GM06990 (cell line): ENCODE measurements around the gene PRIMA1.

Experiments
- DNase-seq: peaks from one replicate; pipeline ENCODE4 v3.0.0-alpha.2; 2011; ENCODE audit not compliant: insufficient read length; ENCODE audit errors: extremely low read depth
- H3K27me3 ChIP-seq: replicated peaks from 2 replicates; pipeline ENCODE4 v1.6.0; 2011; ENCODE audit warnings: low read length; ENCODE audit not compliant: control insufficient read depth, insufficient read depth
- H3K36me3 ChIP-seq: 2 replicates; pipeline ENCODE4 v1.5.1; 2011; ENCODE audit warnings: low read length; ENCODE audit not compliant: control insufficient read depth, insufficient read depth
- H3K4me3 ChIP-seq: replicated peaks from 2 replicates; pipeline ENCODE4 v1.5.1; 2011; ENCODE audit warnings: low read depth, mild to moderate bottlenecking, control low read depth, low read length
- TF ChIP-seq, protein P1 (sequence below): IDR thresholded peaks from 2 replicates; pipeline ENCODE4 v1.5.1; 2011; ENCODE audit warnings: low read length, control low read depth, mild to moderate bottlenecking, inconsistent platforms; ENCODE audit not compliant: insufficient read depth, poor library complexity, severe bottlenecking

PRIMA1 gene

DNA sequence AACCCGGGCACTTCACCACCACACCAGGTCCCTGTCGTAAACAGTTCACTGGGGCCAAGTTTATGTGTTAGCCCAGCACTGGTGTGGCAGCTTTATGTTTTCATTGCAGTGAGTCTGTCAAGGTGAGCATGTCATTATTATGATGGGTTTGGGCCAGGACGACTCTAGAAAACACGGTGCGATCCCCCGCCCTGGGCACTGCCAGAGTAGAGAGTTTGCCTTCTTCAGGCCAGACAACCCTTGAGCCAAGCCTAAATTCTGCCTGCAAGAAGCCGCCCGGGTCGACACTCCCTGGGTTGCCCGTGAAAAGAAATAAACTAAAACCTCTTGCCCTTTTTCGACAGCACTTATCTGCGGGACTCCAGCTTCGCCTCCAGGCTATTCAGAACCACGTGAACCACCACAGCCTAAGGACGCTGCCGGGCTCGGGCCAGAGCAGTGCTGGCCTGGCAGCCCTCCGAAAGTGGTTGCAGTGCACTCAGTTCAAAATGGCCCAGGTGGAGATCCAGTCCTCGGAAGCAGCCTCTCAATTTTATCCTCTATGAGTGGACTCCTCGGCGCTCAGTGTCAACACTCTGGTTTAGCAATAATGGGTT lies 81.8 kb downstream of the PRIMA1 start:
- no peak overlapping the region for H3K4me3 ChIP-seq
- no peaks in the 10 kb centered on the region for H3K36me3 ChIP-seq
- TF ChIP-seq, protein P1, sequence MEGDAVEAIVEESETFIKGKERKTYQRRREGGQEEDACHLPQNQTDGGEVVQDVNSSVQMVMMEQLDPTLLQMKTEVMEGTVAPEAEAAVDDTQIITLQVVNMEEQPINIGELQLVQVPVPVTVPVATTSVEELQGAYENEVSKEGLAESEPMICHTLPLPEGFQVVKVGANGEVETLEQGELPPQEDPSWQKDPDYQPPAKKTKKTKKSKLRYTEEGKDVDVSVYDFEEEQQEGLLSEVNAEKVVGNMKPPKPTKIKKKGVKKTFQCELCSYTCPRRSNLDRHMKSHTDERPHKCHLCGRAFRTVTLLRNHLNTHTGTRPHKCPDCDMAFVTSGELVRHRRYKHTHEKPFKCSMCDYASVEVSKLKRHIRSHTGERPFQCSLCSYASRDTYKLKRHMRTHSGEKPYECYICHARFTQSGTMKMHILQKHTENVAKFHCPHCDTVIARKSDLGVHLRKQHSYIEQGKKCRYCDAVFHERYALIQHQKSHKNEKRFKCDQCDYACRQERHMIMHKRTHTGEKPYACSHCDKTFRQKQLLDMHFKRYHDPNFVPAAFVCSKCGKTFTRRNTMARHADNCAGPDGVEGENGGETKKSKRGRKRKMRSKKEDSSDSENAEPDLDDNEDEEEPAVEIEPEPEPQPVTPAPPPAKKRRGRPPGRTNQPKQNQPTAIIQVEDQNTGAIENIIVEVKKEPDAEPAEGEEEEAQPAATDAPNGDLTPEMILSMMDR = no peak
- peaks cover 2% of the 10 kb centered on the region for H3K27me3 ChIP-seq
- DNase-seq = no peak

DNA sequence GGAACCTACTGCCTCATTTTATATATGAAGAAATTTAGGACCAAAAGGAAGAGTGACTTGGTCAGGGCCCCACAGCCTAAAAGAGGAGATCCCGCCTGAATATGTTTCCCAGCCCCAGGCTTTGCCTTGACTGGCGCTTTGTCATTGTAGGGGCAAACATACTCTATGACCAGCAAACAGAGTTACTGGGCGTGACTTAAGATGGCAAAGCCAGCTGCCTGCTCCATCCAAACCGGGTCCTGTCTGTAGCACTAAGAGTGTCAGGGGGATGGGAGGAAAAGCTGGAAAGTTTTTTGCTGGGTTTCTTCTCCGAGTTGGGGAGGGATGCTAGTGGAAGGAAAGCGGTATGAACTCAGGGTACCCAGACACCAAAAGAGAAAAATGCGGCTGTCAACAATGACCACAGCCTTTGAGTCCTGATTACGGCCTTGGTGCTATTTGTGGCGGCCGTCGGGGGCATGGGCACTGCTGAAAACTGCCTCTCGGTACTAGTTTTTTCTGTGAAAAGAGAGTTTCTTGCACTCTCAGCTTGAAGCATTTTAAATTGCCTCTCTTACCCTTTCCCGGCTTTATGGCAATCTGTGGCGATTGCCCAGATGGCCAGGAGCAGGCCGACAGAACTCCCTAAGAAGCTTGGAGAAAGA lies 82.7 kb downstream of the PRIMA1 start:
- H3K36me3 ChIP-seq = no peaks in the 10 kb centered on the region
- H3K4me3 ChIP-seq = no peak overlapping the region
- TF ChIP-seq, protein P1 = no peak
- DNase-seq = no peak
- H3K27me3 ChIP-seq = peaks cover 2% of the 10 kb centered on the region

DNA sequence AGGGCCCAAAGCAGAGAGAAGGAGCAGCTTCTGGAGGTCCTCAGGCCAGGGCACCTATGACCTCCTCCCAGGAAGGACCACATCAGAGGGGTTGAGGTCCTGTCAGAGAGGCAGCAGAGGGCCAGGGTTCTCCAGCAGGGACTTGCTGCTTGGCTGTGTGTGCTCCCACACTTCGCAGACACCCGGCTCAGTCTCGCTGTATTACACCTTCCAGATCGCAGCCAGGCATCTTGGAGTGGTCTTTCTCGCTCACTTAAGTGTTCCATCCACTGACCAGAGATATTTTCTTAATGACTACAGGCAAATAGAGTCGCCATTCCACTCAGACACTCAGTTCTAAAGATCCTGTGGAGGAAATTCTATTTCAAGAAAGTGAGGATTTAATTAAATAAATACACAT lies 84.3 kb downstream of the PRIMA1 start:
- H3K27me3 ChIP-seq = no peaks in the 10 kb centered on the region; the same call in none of the 2 replicates
- TF ChIP-seq, protein P1 = no peak
- DNase-seq = no peak
- H3K36me3 ChIP-seq = no peaks in the 10 kb centered on the region
- no peak overlapping the region for H3K4me3 ChIP-seq

DNA sequence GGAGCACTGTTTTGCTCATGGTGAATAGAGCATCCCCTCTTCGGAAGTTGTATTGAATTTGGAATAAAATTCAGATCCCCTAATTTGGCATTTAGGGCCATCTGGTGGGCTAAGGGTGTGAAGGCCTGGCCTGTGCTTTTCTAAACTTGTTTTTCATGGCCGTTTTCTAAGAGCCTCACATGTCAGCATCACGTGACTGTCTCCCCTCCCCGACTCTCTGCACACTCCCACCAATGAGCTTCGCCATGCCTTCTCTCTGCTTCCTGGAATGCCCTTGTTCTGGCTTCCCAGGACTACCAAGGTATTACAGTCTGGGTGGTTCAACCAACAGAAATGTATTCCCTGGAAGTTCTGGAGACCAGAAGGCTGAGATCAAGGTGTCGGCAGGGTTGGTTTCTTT lies 85.3 kb downstream of the PRIMA1 start:
- TF ChIP-seq, protein P1 = no peak
- DNase-seq = no peak
- Histone ChIP-seq H3K27me3 (no peaks in the 10 kb centered on the region; the same call in none of the 2 replicates), H3K36me3 (no peaks in the 10 kb centered on the region), H3K4me3 (no peak overlapping the region)

DNA sequence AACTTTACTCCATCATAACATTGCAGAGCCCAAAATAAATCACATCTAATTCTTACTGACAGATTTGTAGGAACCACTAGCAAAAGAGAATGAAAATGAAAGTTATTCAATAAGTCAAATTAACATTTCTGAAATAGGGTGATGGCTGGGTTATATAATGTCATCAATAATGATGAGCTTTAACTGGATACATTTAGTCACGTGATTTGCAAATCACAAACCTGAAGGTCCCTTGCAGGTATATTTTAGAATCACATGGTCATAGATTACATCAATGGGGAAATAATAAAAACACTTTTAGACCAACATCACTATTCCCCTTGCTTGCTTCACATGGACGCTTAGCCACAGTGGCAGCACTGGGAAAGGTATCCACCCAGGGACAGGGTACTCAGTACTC lies 86.7 kb downstream of the PRIMA1 start:
- TF ChIP-seq, protein P1 = no peak
- no peaks in the 10 kb centered on the region for H3K36me3 ChIP-seq

More for the DNA sequence above, 86.7 kb downstream of the PRIMA1 start:
- H3K27me3 ChIP-seq = no peaks in the 10 kb centered on the region; the same call in none of the 2 replicates
- DNase-seq = no peak
- H3K4me3 ChIP-seq = no peak overlapping the region
